ENCODE data around the gene SUPT20HL1.

SUPT20HL1 gene

DNA sequence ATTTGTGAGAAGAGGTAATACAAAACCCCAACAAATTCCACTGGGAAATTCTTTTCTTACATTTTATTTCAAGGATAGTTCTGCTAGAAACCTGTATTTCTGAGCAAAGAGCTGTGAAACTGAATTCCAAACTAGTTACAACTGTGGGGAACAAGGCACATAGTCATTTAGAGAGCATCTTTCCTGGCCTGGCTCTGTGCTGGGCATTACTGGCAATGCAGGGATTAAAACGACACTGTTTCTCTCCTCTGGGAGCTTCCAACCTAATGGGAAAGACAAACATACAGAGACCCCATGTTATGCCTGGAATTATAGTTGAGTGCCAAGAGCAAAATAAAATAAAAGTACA is 36.5 kb downstream of the SUPT20HL1 start:
- no peak for DNase-seq

DNA sequence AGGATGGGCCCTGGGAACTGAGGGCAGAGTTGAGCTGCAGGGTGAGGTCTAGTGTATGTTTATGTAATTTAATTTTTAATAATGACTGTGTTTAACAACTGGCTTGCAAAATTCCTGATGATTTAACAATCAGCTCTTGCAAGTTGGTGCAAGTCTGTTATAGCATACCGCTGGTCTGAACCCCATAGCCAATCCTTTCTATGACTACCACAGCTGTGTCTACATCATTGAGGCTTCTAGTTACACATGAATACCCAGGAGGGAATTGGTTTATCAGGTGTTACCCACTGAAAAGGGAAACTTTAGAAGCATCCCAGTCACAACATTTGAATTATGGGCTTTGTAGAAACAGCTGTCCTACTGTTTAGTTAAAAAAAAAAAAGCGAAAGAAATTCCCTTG is 38.3 kb downstream of the SUPT20HL1 start:
- no peak for DNase-seq

DNA sequence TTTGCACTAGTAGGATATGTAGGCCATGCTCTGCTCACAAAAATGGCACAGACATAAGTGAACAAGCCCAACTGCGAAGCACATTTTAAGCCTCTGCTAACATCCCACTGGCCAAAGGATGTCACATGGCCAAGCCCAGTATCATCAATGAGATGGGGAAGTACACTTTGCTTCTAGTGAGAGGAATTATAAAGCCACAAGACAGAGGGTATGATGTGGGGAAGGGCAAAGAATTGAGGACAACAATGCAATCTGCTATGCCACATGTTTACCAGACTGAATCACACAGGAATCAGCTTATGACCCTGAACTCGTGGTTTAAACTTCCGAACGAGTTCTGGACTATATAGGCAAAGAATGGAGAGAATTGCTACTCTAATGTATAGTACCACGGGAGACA is 39.1 kb downstream of the SUPT20HL1 start:
- no peak for DNase-seq

DNA sequence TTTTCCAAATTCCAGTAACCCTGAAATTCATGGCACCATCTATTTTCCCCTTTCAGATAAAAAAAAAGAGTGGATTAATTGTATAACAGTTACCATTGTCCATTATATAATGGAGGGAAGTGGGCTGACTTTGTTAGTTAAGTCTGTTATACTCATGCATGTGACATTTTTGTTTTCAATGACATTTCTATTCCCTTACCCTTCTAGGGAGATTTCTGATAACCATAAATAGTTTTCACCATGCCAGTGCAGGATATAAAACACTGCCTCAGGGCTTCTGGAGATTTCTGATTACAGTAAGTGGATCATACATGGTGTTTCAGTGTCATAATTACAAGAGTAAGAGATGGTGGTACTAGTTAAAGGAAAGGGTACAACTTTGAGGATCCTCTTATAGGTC is 45.5 kb downstream of the SUPT20HL1 start:
- no peak for DNase-seq
